ENCODE data around the gene SCD5.

DNA sequence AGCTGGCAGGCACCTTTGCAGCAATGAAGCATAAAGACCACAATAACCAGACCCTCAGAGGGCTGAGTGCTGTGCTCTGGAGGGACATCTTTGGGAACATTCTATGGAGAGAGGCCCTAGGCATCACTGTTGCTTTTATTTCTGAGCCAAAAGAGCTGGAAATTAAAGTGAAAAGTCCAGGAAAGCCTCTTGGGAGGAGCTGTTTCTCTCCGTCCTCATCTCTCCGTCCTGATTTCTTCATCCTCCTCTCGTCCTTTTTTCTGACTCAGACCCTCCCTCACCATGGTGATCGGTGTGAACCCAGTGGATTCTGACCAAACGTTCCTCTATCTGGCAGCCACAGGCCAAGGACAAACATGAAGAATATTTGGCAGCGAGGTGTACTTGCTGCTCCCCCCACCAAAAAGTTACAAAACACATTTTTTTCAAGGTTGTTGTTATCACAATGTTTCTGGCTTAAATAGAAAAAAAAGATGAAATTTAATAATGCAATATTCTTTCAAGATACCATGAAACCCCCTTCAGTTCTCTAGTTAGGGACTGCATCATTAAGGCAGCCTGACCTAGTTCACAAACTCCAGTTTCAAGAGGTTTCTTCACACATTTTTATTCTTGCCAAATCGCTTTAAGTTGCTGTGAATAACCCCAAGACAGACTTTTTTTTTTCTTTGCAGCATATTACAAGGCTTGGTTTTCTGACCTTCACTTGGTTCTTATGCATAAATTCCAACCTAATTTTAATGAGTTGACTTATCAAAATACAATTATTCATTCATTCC, 80.2 kb downstream of the SCD5 start:
- TF ChIP-seq EZH2 (IDR thresholded peaks at IDR 0.05; ENCODE audit: borderline replicate concordance, low read length), result no peak
- TF ChIP-seq, protein P1, sequence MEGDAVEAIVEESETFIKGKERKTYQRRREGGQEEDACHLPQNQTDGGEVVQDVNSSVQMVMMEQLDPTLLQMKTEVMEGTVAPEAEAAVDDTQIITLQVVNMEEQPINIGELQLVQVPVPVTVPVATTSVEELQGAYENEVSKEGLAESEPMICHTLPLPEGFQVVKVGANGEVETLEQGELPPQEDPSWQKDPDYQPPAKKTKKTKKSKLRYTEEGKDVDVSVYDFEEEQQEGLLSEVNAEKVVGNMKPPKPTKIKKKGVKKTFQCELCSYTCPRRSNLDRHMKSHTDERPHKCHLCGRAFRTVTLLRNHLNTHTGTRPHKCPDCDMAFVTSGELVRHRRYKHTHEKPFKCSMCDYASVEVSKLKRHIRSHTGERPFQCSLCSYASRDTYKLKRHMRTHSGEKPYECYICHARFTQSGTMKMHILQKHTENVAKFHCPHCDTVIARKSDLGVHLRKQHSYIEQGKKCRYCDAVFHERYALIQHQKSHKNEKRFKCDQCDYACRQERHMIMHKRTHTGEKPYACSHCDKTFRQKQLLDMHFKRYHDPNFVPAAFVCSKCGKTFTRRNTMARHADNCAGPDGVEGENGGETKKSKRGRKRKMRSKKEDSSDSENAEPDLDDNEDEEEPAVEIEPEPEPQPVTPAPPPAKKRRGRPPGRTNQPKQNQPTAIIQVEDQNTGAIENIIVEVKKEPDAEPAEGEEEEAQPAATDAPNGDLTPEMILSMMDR (conservative IDR thresholded peaks at IDR 0.05 in 1 of 2, IDR thresholded peaks at IDR 0.05 in 1 of 2; ENCODE audit: extremely low read depth in 1 of 2, insufficient read depth in 1 of 2, low read depth in 1 of 2, low read length in 2 of 2), result no peak
